SU-DHL-6 (cell line): ENCODE data around the gene RAD51C.

Experiments
- CTCF ChIP-seq: fragments of 200-600 bp; sonication (generic); IDR thresholded peaks from one replicate; pipeline ENCODE4 v1.5.1; 2017; ENCODE audit warnings: antibody characterized with exemption, mild to moderate bottlenecking, low read length, moderate library complexity; ENCODE audit not compliant: insufficient read depth, poor library complexity, severe bottlenecking
- EZH2phosphoT487 ChIP-seq: fragments of 200-600 bp; sonication (generic), shearing (Covaris generic); conservative IDR thresholded peaks from 2 replicates; pipeline ENCODE4 v1.6.1; 2018; ENCODE audit warnings: mild to moderate bottlenecking, antibody characterized with exemption, low read length, moderate library complexity, mixed read lengths

GRCh38 chr17:58741121-58741625, 48.8 kb downstream of the RAD51C start:
- TF ChIP-seq CTCF (no peak), EZH2phosphoT487 (no peak)
